NCI-H748 (cell line): ENCODE measurements around the gene TST.

Experiments
- DNase-seq: peaks from one replicate; lab custom pipeline; 2025; ENCODE audit not compliant: unreplicated experiment; lab: John Stamatoyannopoulos, UW

Gene TST

GRCh38 chr22:36988075-36988832, 31.0 kb downstream of the TST start:
- DNase-seq = no peak

- DNase-seq = no peak
Observed at GRCh38 chr22:36986242-36986821, 32.9 kb downstream of the TST start.

GRCh38 chr22:36985211-36985889, 33.9 kb downstream of the TST start:
- DNase-seq = no peak

GRCh38 chr22:36982136-36982535, 37.1 kb downstream of the TST start:
- no peak for DNase-seq

- no peak for DNase-seq
Observed at GRCh38 chr22:36981247-36981775, 37.9 kb downstream of the TST start.

- DNase-seq = no peak
Observed at GRCh38 chr22:36979016-36979910, 40.0 kb downstream of the TST start.

GRCh38 chr22:36977947-36978660, 41.1 kb downstream of the TST start:
- DNase-seq = peak; percentile 80

GRCh38 chr22:36977401-36977861, 41.8 kb downstream of the TST start:
- peak; percentile 76 for DNase-seq

GRCh38 chr22:36976606-36977005, 42.6 kb downstream of the TST start:
- no peak for DNase-seq

GRCh38 chr22:36971341-36972125, 47.7 kb downstream of the TST start:
- no peak for DNase-seq

- no peak for DNase-seq
Observed at GRCh38 chr22:36968249-36968964, 50.8 kb downstream of the TST start.

GRCh38 chr22:36966851-36967540, 52.3 kb downstream of the TST start:
- DNase-seq = no peak

- no peak for DNase-seq
Observed at GRCh38 chr22:36965696-36966095, 53.6 kb downstream of the TST start.

- DNase-seq = no peak
Observed at GRCh38 chr22:36964106-36964505, 55.1 kb downstream of the TST start.

GRCh38 chr22:36963302-36963701, 55.9 kb downstream of the TST start:
- DNase-seq = no peak

- DNase-seq = no peak
Observed at GRCh38 chr22:36961626-36962025, 57.6 kb downstream of the TST start.
